ENCODE measurements around the gene AGXT2.
"Not testable (repeated sequence)": the region's sequence is repeated elsewhere in the genome, so short reads cannot be mapped to it uniquely, and the experiment has no call there.

AGXT2 gene

GRCh38 chr5:35059251-35059650, 11.5 kb upstream of the AGXT2 start:
- in situ Hi-C loops (cut with MboI; ENCODE audit: low sequenced_read_pairs) = no loop called here

- in situ Hi-C loops (cut with MboI; ENCODE audit: low sequenced_read_pairs) = no loop called here
These were observed 10.6 kb upstream of the AGXT2 start for GRCh38 chr5:35058374-35058788.

- in situ Hi-C loops (cut with MboI; ENCODE audit: low sequenced_read_pairs) = no loop called here
These were observed 8.9 kb upstream of the AGXT2 start for GRCh38 chr5:35056686-35057085.

- in situ Hi-C loops (cut with MboI; ENCODE audit: low sequenced_read_pairs) = no loop called here
These were observed 5.1 kb upstream of the AGXT2 start for GRCh38 chr5:35052838-35053237.

GRCh38 chr5:35050541-35051126, 2.9 kb upstream of the AGXT2 start:
- in situ Hi-C loops (cut with MboI; ENCODE audit: low sequenced_read_pairs) = no loop called here

- in situ Hi-C loops (cut with MboI; ENCODE audit: low sequenced_read_pairs) = no loop called here
These were observed 1.2 kb upstream of the AGXT2 start for GRCh38 chr5:35048910-35049309.

GRCh38 chr5:35046774-35047173, 975 bp downstream of the AGXT2 start:
- in situ Hi-C loops (cut with MboI; ENCODE audit: low sequenced_read_pairs) = no loop called here

GRCh38 chr5:35045280-35045679, 2.5 kb downstream of the AGXT2 start:
- in situ Hi-C loops (cut with MboI; ENCODE audit: low sequenced_read_pairs) = no loop called here

GRCh38 chr5:35044649-35045048, 3.1 kb downstream of the AGXT2 start:
- in situ Hi-C loops (cut with MboI; ENCODE audit: low sequenced_read_pairs) = no loop called here

GRCh38 chr5:35042781-35043180, 5.0 kb downstream of the AGXT2 start:
- in situ Hi-C loops (cut with MboI; ENCODE audit: low sequenced_read_pairs) = no loop called here

GRCh38 chr5:35041261-35041660, 6.5 kb downstream of the AGXT2 start:
- in situ Hi-C loops (cut with MboI; ENCODE audit: low sequenced_read_pairs) = no loop called here

- in situ Hi-C loops (cut with MboI; ENCODE audit: low sequenced_read_pairs) = no loop called here
These were observed 8.9 kb downstream of the AGXT2 start for GRCh38 chr5:35038891-35039290.

GRCh38 chr5:35036536-35036935, 11.2 kb downstream of the AGXT2 start:
- in situ Hi-C loops (cut with MboI; ENCODE audit: low sequenced_read_pairs) = no loop called here

- in situ Hi-C loops (cut with MboI; ENCODE audit: low sequenced_read_pairs) = not testable (repeated sequence)
These were observed 11.8 kb downstream of the AGXT2 start for GRCh38 chr5:35035929-35036328.

- in situ Hi-C loops (cut with MboI; ENCODE audit: low sequenced_read_pairs) = no loop called here
These were observed 12.5 kb downstream of the AGXT2 start for GRCh38 chr5:35035271-35035670.

GRCh38 chr5:35032356-35032755, 15.4 kb downstream of the AGXT2 start:
- in situ Hi-C loops (cut with MboI; ENCODE audit: low sequenced_read_pairs) = no loop called here

GRCh38 chr5:35031276-35031675, 16.5 kb downstream of the AGXT2 start:
- in situ Hi-C loops (cut with MboI; ENCODE audit: low sequenced_read_pairs) = no loop called here

GRCh38 chr5:35030426-35031100, 17.2 kb downstream of the AGXT2 start:
- in situ Hi-C loops (cut with MboI; ENCODE audit: low sequenced_read_pairs) = no loop called here

- in situ Hi-C loops (cut with MboI; ENCODE audit: low sequenced_read_pairs) = no loop called here
These were observed 18.4 kb downstream of the AGXT2 start for GRCh38 chr5:35029333-35029732.

GRCh38 chr5:35026941-35027340, 20.8 kb downstream of the AGXT2 start:
- in situ Hi-C loops (cut with MboI; ENCODE audit: low sequenced_read_pairs) = no loop called here

- in situ Hi-C loops (cut with MboI; ENCODE audit: low sequenced_read_pairs) = no loop called here
These were observed 21.4 kb downstream of the AGXT2 start for GRCh38 chr5:35026280-35026840.

- in situ Hi-C loops (cut with MboI; ENCODE audit: low sequenced_read_pairs) = no loop called here
These were observed 22.7 kb downstream of the AGXT2 start for GRCh38 chr5:35024911-35025510.

Measured in HL-60/S4 treated with retinoic acid at 250 ng/mL for 4 days and 3 days (cell line).